HL-60 (cell line): ENCODE data around the gene C2orf92.

ENCODE experiments used
- DNase-seq, 2 experiments: peaks; one replicate each; pipeline ENCODE4 v3.0.0-alpha.2; 2010 to 2020; ENCODE audit warnings: low read depth in 1 of 2, low spot score in 1 of 2
- H3K27ac ChIP-seq: fragments of 250-450 bp; sonication (Bioruptor Pico); replicated peaks from 2 replicates; pipeline ENCODE4 v1.5.1; 2020; ENCODE audit warnings: mild to moderate bottlenecking, moderate library complexity
- H3K27me3 ChIP-seq: fragments of 250-450 bp; sonication (Bioruptor Pico); 2 replicates; pipeline ENCODE4 v1.5.1; 2021; ENCODE audit warnings: mild to moderate bottlenecking, moderate library complexity; ENCODE audit not compliant: insufficient read depth, poor library complexity, severe bottlenecking
- H3K4me3 ChIP-seq: replicated peaks from 2 replicates; pipeline ENCODE4 v1.5.1; 2011; ENCODE audit warnings: mild to moderate bottlenecking, control low read depth, low read length; ENCODE audit not compliant: insufficient read depth
- GABPA ChIP-seq: IDR thresholded peaks from 2 replicates; pipeline ENCODE4 v1.6.1; 2012; ENCODE audit warnings: low read depth
- POLR2AphosphoS5 ChIP-seq: IDR thresholded peaks from 2 replicates; pipeline ENCODE4 v1.6.1; 2012; ENCODE audit warnings: low read depth
- REST ChIP-seq: IDR thresholded peaks from 2 replicates; pipeline ENCODE4 v1.6.1; 2012; ENCODE audit warnings: low read depth; ENCODE audit not compliant: insufficient replicate concordance
- SPI1 ChIP-seq: IDR thresholded peaks from 2 replicates; pipeline ENCODE4 v1.6.1; 2012; ENCODE audit warnings: low read depth, mild to moderate bottlenecking, borderline replicate concordance
- TF ChIP-seq, protein P1 (sequence below): IDR thresholded peaks from one replicate; pipeline ENCODE4 v1.5.1; 2011; ENCODE audit warnings: low read length, control low read depth, inconsistent platforms; ENCODE audit not compliant: insufficient read depth

C2orf92 gene

GRCh38 chr2:97695744-97696143 lies 26.2 kb downstream of the C2orf92 start:
- H3K4me3 ChIP-seq, result no peak overlapping the region
- no peak for DNase-seq
- no peak for TF ChIP-seq REST
- TF ChIP-seq GABPA, result no peak
- TF ChIP-seq POLR2AphosphoS5, result no peak
- TF ChIP-seq, protein P1, sequence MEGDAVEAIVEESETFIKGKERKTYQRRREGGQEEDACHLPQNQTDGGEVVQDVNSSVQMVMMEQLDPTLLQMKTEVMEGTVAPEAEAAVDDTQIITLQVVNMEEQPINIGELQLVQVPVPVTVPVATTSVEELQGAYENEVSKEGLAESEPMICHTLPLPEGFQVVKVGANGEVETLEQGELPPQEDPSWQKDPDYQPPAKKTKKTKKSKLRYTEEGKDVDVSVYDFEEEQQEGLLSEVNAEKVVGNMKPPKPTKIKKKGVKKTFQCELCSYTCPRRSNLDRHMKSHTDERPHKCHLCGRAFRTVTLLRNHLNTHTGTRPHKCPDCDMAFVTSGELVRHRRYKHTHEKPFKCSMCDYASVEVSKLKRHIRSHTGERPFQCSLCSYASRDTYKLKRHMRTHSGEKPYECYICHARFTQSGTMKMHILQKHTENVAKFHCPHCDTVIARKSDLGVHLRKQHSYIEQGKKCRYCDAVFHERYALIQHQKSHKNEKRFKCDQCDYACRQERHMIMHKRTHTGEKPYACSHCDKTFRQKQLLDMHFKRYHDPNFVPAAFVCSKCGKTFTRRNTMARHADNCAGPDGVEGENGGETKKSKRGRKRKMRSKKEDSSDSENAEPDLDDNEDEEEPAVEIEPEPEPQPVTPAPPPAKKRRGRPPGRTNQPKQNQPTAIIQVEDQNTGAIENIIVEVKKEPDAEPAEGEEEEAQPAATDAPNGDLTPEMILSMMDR, result no peak
- no peak for TF ChIP-seq SPI1
- no peak overlapping the region for H3K27ac ChIP-seq
- H3K27me3 ChIP-seq, result no peaks in the 10 kb centered on the region

GRCh38 chr2:97697252-97698235 lies 28.0 kb downstream of the C2orf92 start:
- DNase-seq, result peak; percentile 70 to 89

More at GRCh38 chr2:97697252-97698235, 28.0 kb downstream of the C2orf92 start:
- Histone ChIP-seq H3K27ac (no peak overlapping the region), H3K4me3 (no peak overlapping the region), H3K27me3 (no peaks in the 10 kb centered on the region)
- TF ChIP-seq, protein P1, result peak; percentile 71
- no peak for TF ChIP-seq GABPA
- TF ChIP-seq POLR2AphosphoS5, result no peak
- TF ChIP-seq REST, result no peak
